ENCODE data around the gene TEKT5. TPM values are rescaled to one million over a fixed set of nuclear protein-coding genes. Genes with fewer than 3 reads are reported as not detected.

Gene TEKT5
- total RNA-seq, 6 experiments from 2014 or later, result 0.20 to 1.3 (median 0.69) TPM; not detected in 2

- no peak for TF ChIP-seq CTCF (IDR thresholded peaks at IDR 0.05)
- no peak for TF ChIP-seq POLR2A (IDR thresholded peaks at IDR 0.05)
- no peak for ATAC-seq
- no peak for DNase-seq
- no peaks in the 10 kb centered on the region for H3K9me3 ChIP-seq
- no peaks in the 10 kb centered on the region for H3K27me3 ChIP-seq
- peaks cover 0 to 19% (median 0%) of the 10 kb centered on the region in 4 donors for H3K4me1 ChIP-seq
- H3K27ac ChIP-seq, result no peak overlapping the region
- H3K4me3 ChIP-seq, result no peak overlapping the region
- H3K36me3 ChIP-seq, result no peaks in the 10 kb centered on the region
- intact Hi-C loops (cut with DNase I), result no loop called here
Observed at GRCh38 chr16:10614685-10615084, 80.0 kb downstream of the TEKT5 start.

- Histone ChIP-seq H3K4me1 (peaks cover 0 to 19% (median 0%) of the 10 kb centered on the region in 4 donors), H3K27me3 (no peaks in the 10 kb centered on the region), H3K36me3 (no peaks in the 10 kb centered on the region), H3K4me3 (no peak overlapping the region), H3K27ac (no peak overlapping the region), H3K9me3 (no peaks in the 10 kb centered on the region)
- TF ChIP-seq POLR2A (IDR thresholded peaks at IDR 0.05), result no peak
- no peak for TF ChIP-seq CTCF (IDR thresholded peaks at IDR 0.05)
- intact Hi-C loops (cut with DNase I), result no loop called here
- no peak for ATAC-seq
- WGBS (ENCODE audit: insufficient coverage, low coverage, low lambda C conversion rate, missing lambda C conversion rate), result 66% methylated on average over 5 of the region's 6 CpGs
- no peak for DNase-seq
Observed at GRCh38 chr16:10613785-10614485, 80.8 kb downstream of the TEKT5 start.

- DNase-seq, result peak in 1 of 3 donors; percentile 71
- WGBS (ENCODE audit: insufficient coverage, low coverage, low lambda C conversion rate, missing lambda C conversion rate), result 12% methylated on average over 3 of the region's 6 CpGs
- TF ChIP-seq POLR2A (IDR thresholded peaks at IDR 0.05), result no peak
- no peak for TF ChIP-seq CTCF (IDR thresholded peaks at IDR 0.05)
Observed at GRCh38 chr16:10612649-10613179, 82.0 kb downstream of the TEKT5 start.

GRCh38 chr16:10611825-10612342, 82.8 kb downstream of the TEKT5 start:
- Histone ChIP-seq H3K9me3 (no peaks in the 10 kb centered on the region), H3K36me3 (no peaks in the 10 kb centered on the region), H3K4me1 (peaks cover 0 to 12% (median 0%) of the 10 kb centered on the region in 4 donors), H3K4me3 (no peak overlapping the region), H3K27me3 (no peaks in the 10 kb centered on the region), H3K27ac (no peak overlapping the region)
- intact Hi-C loops (cut with DNase I), result no loop called here
- TF ChIP-seq CTCF (IDR thresholded peaks at IDR 0.05) (no peak), POLR2A (IDR thresholded peaks at IDR 0.05) (no peak)
- DNase-seq, result no peak
- WGBS (ENCODE audit: insufficient coverage, low coverage, low lambda C conversion rate, missing lambda C conversion rate), result 83% methylated on average over 4 of the region's 6 CpGs
- no peak for ATAC-seq

More at GRCh38 chr16:10612649-10613179, 82.0 kb downstream of the TEKT5 start:
- intact Hi-C loops (cut with DNase I), result no loop called here
- Histone ChIP-seq H3K27me3 (no peaks in the 10 kb centered on the region), H3K27ac (no peak overlapping the region), H3K36me3 (no peaks in the 10 kb centered on the region), H3K9me3 (no peaks in the 10 kb centered on the region), H3K4me3 (no peak overlapping the region), H3K4me1 (peaks cover 0 to 19% (median 0%) of the 10 kb centered on the region in 4 donors)
- peak; percentile 44 to 74 (median 59) for ATAC-seq

All from right lobe of liver (tissue), 6 donors.